ENCODE measurements around the gene PRTG.

The PRTG gene

GRCh38 chr15:55665605-55666227 is 77.2 kb downstream of the PRTG start:
- H3K4me3 ChIP-seq (ENCODE audit: control insufficient read depth, low read depth, low read length), result no peak overlapping the region
- no peak for DNase-seq (ENCODE audit: low read depth)
- TF ChIP-seq CTCF (IDR thresholded peaks at IDR 0.05; ENCODE audit: control insufficient read depth, insufficient read depth, low read depth, low read length, missing control alignments), result no peak

DNA sequence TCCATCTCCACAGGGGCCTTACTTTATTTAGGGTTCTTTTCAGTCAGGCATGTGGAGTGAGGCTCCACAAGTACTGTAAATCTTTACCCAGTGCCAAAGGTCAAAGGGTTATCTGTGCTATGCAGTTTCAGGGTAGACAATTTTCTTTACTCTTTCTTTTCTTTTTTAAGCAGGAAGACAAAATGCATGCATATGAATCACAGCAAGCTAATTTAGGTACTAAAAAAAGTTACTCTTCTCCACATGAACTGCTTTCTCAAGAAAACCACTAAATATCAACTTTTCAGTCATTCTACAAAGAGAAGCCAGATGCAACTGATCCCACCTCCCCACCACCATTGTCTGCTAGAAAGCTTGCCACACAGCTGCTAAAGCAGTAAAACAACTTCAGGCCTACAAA is 81.5 kb downstream of the PRTG start:
- no peak overlapping the region for H3K4me3 ChIP-seq (ENCODE audit: control insufficient read depth, low read depth, low read length)
- DNase-seq (ENCODE audit: low read depth), result no peak
- TF ChIP-seq CTCF (IDR thresholded peaks at IDR 0.05; ENCODE audit: control insufficient read depth, insufficient read depth, low read depth, low read length, missing control alignments), result no peak

DNA sequence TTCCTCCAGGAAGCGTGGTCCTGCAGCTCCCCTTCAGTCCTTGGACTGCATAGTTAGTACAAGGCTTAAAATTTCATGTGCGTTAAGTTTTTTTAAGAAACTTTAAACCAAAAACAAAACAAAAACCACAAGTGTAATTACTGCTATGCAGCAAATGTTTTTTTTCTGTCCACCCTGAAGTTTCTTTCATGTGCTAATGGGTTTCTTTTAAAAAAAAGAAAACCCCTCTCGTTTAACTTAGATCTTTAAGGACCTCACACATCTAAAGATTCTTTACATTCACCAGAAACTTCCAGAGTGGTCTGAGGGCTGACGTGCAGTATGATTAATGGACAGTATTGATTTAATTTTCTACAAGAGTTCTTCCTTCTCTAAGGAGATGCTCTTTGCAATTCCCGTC is 82.8 kb downstream of the PRTG start:
- no peak for DNase-seq (ENCODE audit: low read depth)
- no peak for TF ChIP-seq CTCF (IDR thresholded peaks at IDR 0.05; ENCODE audit: control insufficient read depth, insufficient read depth, low read depth, low read length, missing control alignments)
- H3K4me3 ChIP-seq (ENCODE audit: control insufficient read depth, low read depth, low read length), result no peak overlapping the region

DNA sequence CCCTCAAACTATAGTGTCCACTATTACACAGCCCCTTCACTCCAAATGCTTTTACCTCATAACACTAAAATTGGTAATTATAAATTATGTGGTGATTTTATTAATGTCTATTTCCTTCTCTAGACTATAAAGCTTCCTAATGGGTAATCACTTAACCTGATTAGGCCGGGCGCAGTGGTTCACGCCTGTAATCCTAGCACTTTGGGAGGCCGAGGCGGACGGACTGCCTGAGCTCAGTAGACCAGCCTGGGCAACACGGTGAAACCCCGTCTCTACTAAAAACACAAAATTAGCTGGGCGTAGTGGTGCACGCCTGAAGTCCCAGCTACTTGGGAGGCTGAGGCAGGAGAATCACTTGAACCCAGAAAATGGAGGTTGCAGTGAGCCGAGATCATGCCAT is 83.5 kb downstream of the PRTG start:
- no peak for DNase-seq (ENCODE audit: low read depth)
- H3K4me3 ChIP-seq (ENCODE audit: control insufficient read depth, low read depth, low read length), result no peak overlapping the region
- TF ChIP-seq CTCF (IDR thresholded peaks at IDR 0.05; ENCODE audit: control insufficient read depth, insufficient read depth, low read depth, low read length, missing control alignments), result no peak

DNA sequence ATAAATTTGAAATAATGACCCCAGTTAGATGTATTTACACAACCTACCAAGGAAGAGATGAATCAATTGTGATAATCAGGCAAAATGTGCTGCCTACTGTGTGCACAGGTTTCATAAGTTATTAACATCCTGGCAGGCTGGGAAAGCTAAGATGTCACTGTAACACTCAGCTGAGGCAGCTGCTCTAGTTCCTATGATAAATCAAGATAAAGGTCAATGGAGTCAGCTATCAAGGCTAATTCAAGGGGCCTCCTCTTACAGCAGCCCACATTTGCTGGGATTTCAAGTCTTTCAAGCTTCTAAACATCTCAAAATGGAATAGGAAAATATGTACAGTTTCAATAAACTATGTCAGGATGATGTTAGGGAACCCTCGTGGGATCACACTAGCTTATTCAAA is 84.1 kb downstream of the PRTG start:
- TF ChIP-seq CTCF (IDR thresholded peaks at IDR 0.05; ENCODE audit: control insufficient read depth, insufficient read depth, low read depth, low read length, missing control alignments), result no peak
- DNase-seq (ENCODE audit: low read depth), result no peak
- no peak overlapping the region for H3K4me3 ChIP-seq (ENCODE audit: control insufficient read depth, low read depth, low read length)

DNA sequence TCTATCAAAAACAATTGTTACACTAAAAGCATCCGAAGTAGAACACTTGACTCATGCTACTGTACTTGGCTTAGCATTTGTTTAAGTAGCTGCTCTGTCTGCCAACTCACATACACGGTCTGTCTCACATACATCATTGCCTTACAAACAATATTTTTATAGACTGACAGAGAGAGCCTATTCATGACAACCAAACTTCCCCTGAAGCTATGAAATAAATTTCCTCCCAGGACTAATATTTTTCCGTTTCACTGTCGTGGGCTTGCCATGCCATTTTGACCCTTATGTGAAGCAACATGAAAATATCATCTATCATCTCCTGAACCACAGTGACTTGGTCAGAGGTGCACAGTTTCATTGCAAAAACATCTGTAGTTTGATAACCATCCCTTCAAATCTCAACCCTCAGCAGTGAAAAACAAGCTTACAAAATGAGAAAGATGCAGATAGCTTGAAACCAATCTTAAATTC is 88.4 kb downstream of the PRTG start:
- no peak for TF ChIP-seq CTCF (IDR thresholded peaks at IDR 0.05; ENCODE audit: control insufficient read depth, insufficient read depth, low read depth, low read length, missing control alignments)
- no peak overlapping the region for H3K4me3 ChIP-seq (ENCODE audit: control insufficient read depth, low read depth, low read length)
- DNase-seq (ENCODE audit: low read depth), result no peak

All from AG09309 (cell line).